ENCODE measurements around the gene VPS37B.

The VPS37B gene

DNA sequence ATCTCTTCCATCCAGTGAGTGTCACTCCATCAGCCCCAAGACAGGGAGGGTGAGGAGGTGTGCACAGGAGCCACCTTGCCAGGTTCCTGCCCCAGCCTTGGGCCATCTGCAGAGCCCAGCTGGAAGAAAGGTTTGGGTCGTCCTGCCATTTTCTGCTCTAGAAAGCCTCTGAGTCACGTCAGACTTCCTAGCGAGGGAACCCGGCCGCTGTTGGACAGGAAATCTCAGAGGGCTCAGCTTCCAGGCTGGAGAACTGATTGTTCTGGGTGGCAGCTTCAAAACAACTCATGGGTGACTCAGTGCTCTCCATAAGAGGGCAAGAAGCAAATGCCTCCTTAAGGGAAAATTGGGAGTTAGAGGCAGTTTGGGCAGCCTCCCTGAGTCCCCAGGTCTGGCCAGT lies 44.1 kb downstream of the VPS37B start:
- FAIRE-seq, result no peak

DNA sequence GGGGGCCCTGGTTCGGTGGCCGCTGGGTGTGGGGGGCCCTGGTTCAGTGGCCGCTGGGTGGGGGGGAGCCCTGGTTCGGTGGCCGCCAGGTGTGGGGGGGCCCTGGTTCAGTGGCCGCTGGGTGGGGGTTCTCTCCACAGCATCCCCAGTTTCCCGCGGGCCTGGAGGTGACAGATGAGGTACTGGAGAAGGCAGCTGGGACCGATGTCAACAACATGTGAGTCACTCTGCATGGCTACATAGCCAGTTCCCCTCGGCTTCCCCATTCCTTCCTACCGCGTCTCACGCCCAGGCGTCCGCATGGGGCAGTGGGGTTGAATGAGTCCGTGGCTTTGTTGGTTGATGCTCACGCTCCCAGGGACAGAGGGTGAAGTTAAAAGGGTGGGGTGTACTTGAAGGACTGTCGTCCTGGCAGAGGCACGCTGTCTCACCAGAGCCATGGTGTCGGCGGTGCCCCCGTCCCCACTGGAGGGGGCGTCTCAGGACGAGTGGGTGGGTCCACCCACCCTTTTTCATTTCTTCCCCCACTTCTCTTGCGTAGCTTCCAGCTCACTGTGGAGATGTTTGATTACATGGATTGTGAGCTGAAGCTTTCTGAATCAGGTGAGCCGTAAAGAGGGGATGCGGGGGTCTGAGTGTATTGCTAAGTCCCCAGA lies 45.1 kb downstream of the VPS37B start:
- no peak for FAIRE-seq

DNA sequence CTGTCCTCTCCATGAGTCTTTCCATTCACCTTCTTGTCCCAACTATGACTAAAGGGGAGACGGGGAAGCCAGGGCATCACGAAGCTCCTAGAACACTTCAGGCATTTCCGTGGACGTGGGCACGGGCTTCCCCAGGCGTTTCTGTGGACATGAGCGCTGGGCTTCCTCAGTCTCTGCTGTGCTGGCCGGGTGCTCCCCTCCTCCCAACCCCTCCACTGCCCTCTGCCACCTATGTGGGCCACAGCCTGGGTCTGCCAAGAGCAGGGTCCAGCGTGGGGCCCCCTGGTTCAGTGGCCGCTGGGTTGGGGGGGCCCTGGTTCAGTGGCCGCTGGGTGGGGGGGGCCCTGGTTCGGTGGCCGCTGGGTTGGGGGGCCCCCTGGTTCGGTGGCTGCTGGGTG lies 45.9 kb downstream of the VPS37B start:
- FAIRE-seq, result no peak

DNA sequence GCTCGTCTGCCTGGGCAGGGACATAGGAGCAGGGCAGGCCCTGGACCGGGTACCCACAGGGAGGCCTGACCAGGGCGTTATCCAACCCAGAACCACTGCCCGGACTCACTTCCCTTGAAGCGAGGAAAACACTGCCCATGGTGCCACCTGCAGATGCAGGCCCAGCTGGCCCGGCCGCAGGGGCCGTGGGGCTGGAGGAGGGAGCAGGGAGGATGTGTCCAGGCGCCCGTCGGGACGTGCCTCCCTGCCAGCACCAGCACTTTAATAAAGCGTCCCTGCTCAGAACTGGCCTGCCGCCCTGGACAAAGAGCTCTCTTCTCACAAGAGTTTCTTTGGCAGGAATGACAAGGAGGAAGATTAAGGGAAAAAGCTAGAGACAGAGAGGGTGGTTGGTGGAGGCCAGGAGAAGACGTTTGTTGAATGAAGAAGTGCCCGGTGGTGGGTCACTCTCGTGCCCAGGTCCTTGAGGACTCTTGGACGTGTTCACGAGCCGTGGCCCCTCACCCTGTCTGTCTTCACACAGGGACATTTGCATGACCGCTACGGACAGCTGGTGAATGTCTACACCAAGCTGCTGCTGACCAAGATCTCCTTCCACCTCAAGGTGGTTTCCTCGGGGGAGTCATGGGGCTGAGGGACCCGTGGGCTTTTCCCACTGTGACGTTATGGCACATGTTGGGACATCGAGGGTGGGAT lies 46.4 kb downstream of the VPS37B start:
- FAIRE-seq, result no peak

DNA sequence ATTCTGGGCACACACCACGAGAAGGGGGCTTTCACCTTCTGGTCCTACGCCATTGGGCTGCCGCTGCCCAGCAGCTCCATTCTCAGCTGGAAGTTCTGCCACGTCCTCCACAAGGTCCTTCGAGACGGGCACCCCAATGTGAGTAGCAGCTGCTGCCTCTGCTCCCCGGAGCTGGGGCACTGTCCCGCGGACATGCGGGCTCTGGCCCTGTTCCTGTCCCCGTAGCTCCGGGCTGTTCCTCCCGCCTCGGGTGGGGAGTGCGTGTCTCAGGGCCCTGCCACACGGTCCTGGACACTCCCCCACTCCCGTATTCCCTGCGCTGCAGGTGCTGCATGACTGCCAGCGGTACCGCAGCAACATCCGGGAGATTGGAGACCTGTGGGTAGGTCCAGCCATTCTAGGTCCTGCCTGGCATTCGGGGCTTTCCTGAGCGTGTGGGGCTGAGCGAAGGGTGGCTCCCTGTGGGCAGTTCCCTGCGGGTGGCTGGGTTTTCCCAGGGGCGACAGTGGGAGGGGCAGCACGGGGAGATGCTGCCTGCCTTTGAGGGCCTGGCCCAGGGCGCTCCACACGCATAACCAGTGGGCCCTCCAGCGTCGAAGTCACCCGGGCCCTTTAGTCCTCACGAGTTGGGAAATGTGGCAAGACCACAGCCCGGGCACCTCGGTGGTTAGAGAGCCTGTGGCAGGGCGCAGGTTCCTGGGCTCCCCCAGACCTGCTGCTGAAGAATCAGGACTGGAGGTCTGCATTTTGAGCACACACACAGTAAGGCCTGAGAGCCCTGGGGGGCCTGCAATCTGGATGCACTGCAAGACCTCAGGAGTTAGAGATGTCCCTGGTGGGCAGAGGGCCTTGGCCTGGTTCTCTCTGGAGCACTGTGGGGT lies 47.2 kb downstream of the VPS37B start:
- no peak for FAIRE-seq

DNA sequence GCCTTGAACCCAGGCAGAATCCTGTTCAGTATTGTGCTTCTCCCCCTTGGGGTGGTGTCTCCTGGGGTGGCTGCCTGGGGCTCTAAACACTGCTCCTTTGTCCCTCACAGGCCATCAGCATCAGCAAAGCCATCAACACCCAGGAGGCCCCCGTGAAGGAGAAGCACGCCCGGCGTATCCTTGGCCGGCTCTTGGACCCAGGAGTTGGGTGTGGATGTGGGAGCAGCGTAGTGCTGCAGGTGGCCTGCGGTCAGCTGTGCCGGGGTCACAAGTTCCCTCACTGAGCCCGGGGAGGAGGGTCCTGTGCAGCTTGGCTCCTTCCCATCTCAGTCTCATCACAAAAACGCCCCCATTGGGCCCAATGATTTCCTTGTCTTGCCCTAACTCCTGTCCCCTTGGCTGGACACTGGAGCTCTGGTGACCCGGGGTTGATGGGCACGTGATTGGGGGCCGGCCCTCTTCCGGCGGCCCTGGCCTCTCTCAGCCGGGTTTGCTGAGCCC lies 48.0 kb downstream of the VPS37B start:
- FAIRE-seq, result no peak

DNA sequence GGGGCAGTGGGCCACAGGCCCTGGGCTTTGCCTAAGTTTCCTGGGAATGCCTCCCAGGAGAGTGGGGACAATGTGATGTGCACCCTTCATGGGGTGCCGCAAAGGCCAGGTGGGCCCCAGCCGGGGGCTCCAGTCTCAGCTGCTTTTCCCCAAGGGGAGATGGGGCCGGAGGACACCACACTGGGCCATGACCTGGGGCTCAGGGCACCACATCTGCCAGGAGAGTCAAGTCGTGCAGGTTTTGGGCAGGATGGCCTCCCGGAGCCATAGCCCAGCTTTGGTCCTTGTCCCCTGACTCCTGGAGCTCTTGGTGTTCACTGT lies 48.4 kb downstream of the VPS37B start:
- no peak for FAIRE-seq

DNA sequence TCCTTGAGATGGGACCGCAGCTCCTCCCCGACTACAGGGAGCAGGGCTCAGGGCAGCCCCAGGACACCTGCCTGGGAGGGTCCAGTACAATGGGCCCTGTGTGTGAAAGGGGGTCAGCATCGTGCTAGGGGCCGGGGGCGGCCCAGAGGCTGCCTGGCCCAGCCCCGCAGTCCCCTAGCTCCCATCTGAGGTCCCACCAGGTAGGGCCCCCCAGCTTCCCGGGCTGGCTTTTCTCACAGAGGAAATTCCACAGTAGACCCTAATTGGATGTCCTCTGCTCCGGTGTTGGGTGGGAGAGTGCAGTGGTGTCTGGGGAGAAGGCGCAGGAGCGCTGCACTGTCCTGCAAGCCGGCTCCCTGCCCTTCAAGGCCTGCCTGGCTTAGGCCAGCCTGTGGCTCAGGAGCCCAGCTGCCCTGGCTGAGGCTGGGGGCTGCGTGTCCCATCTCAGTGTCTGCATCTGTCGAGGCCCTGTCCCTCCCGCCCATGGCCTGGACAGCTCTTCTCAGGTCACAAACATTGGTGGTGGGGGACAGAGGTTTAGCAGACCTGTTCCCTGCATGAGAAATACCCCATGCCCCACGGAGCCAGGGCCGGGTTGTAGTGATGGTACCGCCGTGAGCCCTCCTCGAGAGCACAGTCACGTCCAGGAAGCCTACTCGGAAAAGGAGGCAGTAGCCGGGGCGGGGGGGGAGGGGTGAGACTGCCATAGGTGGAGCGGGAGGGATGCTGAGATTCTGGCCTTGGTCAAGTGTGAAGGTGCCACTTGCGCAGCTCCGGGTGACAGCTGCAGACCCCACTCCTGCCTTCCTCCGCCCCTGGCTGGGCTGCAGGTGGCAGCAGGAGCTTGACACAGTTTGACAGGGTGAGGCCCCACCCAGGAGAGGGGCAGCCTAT lies 49.1 kb downstream of the VPS37B start:
- no peak for FAIRE-seq

DNA sequence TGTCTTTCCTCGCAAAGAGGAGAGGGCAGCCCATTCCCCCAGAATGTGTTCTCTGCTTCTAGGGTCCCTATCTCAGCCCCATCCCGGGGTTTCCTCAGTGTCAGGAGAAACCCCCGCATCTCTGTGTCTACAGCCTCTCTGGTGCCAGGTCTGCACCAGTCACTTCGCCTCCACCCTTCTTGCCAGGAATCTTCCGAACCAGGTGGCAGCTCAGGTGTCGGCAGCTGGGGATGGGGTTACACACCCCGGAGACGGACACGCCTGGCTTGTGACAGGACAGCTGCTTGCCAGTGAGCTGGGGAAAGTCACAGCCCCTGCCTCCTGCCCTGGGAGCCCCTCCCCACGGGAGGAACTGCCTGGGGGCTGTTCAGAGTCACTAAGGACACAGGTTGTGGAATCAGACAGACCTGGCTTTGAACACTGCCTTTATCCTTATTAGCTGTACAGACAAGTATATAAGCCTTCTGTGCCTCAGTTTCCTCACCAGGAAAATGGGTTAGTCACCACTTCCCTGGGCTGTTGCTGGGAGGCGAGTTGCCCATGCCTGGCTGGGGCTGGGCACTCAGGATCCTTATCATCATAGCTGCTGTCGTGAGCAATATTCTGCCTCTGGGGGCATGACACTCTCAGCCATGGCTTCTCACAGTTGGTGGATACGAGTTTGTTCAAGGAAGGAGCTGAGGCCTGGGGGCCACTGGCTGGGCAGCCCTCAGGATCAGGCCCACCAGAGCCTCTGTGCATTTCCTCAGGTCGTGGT lies 49.9 kb downstream of the VPS37B start:
- no peak for FAIRE-seq

DNA sequence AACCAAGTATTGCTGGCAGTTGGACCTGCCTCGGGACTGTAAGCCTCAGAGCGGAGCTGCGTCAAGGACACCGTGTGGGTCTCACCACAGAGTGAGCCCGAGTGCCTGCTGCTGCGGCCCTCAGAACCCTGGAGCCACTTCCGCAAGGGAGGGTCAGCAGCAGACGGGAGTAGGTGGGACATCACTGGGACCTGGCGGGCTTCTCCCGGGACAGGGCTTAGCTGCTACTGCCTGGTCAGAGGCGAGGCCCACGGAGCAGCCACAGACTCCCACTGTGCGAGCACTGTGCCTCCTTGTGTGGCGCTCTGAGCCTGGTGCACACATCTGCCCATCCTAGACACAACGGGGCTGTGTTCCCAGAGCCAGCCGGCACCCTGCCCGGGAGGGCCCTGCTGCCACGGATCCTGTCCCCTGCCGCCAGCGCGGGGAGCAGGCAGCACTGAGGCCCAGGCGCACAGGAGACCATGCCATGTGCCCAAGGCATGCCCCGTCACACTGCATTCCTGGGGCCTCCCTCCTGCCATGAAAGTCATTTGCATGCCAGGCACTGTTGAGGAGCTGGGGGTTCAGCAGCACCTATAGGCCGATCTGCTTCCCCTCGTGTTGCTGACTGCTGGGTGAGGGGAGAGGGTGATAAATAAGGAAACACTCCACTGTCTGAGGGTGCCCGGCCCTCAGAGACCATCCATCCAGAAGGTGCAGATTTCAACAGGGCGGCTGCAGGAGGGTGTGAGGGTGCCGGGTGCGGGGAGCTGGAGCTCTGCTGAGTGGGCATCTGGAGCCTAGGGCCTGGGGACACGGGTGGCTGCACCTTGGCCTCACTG lies 50.7 kb downstream of the VPS37B start:
- no peak for FAIRE-seq

DNA sequence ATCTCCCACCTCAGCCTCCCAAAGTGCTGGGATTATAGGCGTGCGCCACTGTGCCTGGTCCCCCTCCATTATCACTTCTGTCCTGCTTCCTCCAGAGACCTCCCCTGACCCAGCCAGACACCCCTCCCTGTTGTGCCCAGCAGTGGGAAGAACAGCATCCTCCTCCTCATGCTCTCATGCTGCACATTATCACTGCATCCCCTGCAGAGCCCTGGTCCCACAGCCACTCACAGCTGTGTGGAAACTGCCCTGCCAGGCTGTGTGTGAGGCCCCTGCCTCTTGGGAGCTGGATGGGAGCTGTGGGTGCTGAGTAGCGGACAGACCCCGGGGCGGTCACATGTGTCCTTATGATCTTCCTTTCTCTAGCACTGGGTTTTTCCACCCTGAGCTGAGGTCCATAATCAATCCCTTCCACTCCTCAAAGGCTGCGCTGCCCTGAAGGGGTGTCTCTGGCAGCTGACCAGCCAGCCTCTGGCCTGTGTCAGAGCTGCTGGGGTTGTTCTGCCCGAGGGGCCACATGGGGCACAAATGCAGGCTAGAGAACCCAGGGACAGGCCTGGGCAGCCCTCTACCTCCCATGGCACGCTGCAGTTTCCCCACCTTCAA lies 51.5 kb downstream of the VPS37B start:
- no peak for FAIRE-seq

DNA sequence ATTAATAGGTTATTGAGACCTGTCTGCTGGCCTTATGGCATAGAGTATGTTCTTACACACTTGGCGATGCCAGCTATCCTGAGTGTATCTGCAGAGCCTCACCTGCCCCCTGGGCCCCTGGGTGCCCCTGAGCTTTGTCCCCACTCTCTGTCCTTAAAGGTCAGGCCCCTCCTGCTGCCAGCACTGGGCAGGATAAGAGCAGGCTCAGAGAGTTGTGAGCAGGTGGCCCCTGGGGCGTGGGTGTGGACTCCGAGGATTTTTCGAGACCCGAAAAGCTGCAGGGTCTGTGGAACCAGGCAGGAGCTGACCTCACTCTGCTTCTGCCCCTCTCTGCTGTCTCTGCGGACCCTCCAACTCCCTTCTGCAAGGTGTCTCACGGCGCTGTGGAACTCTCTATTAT lies 52.5 kb downstream of the VPS37B start:
- FAIRE-seq, result no peak

DNA sequence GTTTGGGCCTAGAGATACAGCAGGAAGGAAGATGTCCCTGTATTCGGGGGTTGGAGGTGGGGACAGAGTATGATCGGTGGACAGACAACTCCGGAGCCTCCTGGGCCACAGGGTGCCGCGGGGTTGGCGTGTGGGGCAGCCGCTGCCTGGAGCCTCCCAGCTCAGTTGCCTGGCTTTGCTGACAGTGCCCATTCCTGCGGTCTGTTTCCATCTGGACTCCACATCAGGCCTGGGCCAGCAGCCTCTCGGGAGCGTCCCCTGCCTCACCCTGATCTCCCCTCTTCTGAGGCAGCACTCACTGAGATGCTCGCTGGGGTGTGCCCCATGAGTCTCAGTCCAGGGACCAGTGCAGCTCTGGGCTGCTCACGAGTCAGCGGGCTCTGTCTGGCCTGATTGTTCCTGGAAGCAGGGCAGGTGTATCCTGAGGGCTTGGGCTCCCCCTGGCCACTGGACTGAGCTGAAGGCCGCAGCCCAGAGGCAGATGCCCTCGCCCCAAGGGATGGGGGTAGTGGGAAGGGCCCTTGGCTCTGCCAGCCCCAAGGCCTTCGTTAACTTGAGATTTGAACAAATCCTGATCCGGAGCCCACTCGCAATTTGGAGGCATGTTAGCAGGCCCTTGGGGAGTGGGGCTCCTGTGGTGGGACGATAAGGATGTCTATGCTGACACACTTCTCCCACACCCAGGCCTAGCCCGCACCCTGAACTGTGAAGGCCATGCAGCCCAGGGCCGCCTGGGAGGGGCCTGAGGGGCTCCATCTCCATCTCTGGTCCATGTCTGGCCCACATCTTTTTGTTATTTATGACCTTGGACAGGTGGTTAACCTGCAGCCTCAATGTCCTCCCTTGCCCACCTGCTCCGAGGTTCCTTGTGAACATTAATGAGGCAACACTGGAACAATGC lies 53.2 kb downstream of the VPS37B start:
- no peak for FAIRE-seq

DNA sequence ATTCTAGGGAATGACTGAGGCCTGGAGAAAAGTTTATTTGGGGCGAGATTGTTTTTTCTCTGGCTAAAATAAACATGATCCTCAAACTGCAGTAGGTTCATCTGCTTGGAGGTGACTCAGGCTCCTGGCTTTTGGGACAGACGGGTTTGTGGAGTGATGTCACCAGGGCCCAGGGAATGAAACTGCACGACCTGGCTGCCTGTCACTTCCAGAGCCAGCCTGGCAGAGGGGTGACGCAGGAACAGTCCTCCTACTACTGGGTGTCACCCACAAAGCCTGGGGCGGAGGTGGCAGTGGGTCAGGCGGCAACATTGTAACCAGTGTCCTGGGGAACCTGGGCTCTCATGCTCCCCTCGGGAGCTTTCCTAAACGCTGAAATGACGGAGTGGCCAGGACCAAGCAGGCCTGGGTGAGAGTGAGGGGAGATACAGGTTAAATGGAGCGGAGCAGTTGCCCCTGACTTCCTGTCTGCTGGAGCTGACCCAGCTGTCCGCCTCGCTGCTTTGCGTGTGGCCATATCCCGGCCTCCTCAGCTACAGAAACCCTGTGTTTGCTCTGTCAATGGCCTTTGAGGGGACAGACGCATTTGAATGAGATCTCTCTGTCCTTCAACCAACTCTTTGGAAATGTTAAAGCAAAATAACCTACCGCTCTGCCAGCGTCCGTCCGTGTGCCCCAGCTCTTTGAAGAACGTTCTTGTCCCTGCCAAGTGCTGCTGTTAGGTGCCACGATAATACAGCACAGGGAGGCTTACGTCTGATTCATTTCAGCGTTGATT lies 54.2 kb downstream of the VPS37B start:
- FAIRE-seq, result no peak

DNA sequence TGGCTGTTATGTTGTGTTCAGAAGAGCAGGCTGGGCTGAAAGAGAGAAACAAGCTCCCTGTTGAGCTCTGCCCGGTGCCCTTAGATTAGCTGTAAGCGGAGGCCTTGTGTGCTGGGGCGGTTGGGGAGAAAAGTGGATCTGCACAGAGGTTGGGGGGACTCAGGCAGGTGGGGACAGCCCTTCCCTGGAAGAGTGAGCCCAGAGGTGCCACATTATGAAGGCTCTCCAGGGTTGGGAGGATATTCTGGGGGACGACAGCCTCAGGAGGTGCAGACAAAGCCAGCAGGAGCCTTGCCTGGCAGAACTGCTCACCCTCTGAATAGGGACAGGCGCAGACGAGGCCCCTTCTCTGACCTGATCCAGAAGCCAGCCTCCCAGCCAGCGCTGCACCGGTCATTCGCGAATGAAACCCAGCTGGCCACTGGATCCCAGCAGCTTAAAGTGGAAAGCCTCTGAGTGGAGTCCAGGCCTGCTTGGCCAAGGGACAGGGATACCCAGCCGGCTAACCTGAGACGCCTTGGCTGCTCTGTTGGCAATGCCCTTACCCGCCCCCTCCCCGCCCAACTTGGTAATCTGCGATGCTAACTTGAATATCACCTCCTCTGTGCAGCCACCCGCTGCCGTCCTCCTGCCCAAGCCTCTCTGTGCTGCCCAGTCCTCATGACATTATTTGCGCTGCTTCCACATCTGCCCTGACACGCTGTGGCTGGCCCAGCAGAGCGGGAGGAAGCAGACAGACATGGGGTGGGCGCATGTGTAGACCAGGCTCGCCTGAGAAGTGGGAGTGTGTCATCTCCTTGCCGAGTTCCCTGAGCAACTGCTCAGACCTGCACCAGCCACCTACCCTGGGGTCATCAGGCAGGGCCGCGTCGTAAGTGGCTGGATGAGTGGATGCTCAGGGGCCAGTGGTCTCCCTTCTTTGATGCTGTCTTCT lies 55.1 kb downstream of the VPS37B start:
- no peak for FAIRE-seq

DNA sequence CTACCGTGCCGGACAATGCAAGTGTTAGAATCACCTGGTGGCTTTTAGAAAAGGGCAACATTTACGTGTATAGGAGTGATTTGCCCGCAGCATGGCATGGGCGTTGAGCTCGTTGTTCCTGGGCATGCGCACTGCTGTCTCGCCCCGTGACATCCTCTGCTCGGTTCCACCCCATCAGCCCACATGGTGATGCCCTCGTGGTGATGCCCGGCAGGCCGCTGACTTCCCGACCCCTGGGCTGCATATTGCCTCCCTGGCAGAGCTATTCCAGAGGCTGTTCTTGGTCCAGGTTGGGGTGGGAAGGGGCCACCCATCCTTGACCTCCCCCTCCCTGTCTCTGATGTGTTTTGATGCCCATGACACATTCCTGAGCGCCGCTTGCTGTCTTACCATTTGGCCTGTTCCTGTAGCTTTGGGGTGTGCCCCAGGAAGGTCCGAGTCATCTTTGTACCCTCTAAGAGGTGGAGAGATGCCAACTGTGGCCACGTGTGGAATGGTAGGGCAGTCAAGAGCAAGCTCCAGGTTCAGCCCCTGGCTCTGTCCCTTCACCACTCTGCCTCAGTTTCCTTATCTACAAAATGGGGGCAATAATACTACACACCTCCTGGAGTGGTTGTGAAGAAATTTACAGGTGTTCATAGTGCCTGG lies 55.9 kb downstream of the VPS37B start:
- FAIRE-seq, result no peak

DNA sequence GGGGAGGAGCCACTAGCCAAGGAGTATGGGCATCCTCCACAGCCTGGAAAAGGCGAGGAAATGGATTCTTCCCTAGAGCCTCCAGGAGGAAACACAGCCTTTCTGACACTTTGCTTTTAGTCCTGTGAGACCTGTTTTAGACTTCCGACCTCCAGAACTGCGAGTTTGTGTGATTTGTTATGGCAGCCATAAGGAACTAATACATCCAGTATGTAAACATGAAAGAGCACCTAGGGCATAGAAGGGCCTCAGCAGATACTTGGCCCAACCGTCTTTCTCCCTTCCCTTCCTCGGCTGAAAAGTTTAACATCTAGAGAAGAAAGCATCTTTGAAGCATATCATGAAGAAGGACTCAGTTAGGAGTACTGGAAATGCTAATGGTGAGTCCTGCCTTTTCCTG lies 57.1 kb downstream of the VPS37B start:
- FAIRE-seq, result no peak
